Measurements from ENCODE around the gene BRI3BP.
"Not testable (repeated sequence)": the region's sequence is repeated elsewhere in the genome, so short reads cannot be mapped to it uniquely, and the experiment has no call there.

The BRI3BP gene

DNA sequence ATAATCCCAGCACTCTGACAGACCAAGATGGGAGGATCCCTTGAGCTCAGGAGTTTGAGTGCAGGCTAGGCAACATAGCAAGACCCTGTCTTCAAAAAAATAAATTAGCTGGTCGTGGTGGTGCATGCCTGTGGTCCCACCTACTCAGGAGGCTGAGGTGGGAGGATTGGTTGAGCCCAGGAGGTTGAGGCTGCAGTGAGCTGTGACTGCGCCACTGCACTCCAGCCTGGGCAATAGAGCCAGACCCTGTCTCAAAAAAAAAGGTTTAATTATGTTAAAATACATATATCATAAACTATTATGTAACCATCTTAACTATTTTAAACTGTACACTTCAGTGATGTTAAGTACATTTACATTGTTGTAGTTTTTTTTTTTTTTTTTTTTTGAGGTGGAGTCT lies 80.8 kb downstream of the BRI3BP start:
- not testable (repeated sequence) for DNase-seq; H3K27me3 Mint-ChIP-seq; H3K4me1 Mint-ChIP-seq; H3K4me3 Mint-ChIP-seq; H3K9me3 Mint-ChIP-seq; ATAC-seq (replicated peaks); H3K27ac Mint-ChIP-seq
- peaks cover 29 to 31% of the 10 kb centered on the region in 2 donors for H3K36me3 Mint-ChIP-seq

DNA sequence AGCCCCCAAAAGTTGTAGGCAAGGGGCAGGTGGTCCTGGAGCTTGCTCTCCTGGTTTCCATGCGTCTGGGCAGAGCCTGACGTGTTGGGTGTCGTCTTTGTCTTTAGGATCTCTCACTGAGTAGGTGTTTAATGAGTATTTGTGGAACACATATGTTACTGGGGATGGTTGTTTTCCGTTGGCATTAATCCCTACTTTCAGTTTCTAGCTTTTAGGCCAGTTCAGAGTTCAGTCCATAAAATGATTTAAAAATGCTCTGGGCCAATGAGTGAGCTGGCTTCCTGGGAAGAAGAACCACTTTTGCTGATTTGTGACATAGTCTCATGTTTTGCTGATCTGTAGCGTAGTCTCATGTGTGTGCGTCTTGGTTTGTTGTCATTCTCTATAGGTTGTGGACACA lies 82.7 kb downstream of the BRI3BP start:
- Mint-ChIP-seq H3K27me3 (no peaks in the 10 kb centered on the region), H3K36me3 (peaks cover 33 to 41% of the 10 kb centered on the region in 2 donors), H3K4me1 (peaks cover 0 to 3% of the 10 kb centered on the region in 2 donors), H3K9me3 (no peaks in the 10 kb centered on the region), H3K27ac (no peak overlapping the region), H3K4me3 (no peak overlapping the region)
- ATAC-seq (replicated peaks) (no peak), DNase-seq (no peak)

DNA sequence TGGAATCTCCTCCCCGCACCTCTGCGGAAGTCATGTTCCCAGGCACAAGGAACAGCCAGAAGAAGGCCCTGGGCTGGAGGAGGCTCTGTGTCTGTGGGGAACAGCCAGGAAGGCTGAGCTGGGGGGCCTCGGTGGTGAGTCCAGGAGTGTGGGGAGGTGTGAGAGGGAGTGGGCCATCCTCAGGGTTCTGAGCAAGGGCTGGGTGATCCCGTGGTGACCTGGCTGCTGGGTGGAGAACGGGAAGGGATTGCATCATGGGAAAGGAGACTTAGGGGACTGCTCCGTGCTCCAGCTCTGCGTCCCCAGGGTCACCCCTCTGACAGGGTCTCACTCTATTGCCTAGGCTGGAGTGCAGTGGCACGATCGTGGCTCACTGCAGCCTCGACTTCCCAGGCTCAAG lies 85.6 kb downstream of the BRI3BP start:
- DNase-seq (no peak), ATAC-seq (replicated peaks) (no peak)
- no peaks in the 10 kb centered on the region for H3K9me3 Mint-ChIP-seq
- H3K27me3 Mint-ChIP-seq = no peaks in the 10 kb centered on the region
- H3K27ac Mint-ChIP-seq = peak overlapping the region; percentile 37
- peaks cover 40 to 42% of the 10 kb centered on the region in 2 donors for H3K36me3 Mint-ChIP-seq
- no peaks in the 10 kb centered on the region for H3K4me1 Mint-ChIP-seq
- H3K4me3 Mint-ChIP-seq = no peak overlapping the region

DNA sequence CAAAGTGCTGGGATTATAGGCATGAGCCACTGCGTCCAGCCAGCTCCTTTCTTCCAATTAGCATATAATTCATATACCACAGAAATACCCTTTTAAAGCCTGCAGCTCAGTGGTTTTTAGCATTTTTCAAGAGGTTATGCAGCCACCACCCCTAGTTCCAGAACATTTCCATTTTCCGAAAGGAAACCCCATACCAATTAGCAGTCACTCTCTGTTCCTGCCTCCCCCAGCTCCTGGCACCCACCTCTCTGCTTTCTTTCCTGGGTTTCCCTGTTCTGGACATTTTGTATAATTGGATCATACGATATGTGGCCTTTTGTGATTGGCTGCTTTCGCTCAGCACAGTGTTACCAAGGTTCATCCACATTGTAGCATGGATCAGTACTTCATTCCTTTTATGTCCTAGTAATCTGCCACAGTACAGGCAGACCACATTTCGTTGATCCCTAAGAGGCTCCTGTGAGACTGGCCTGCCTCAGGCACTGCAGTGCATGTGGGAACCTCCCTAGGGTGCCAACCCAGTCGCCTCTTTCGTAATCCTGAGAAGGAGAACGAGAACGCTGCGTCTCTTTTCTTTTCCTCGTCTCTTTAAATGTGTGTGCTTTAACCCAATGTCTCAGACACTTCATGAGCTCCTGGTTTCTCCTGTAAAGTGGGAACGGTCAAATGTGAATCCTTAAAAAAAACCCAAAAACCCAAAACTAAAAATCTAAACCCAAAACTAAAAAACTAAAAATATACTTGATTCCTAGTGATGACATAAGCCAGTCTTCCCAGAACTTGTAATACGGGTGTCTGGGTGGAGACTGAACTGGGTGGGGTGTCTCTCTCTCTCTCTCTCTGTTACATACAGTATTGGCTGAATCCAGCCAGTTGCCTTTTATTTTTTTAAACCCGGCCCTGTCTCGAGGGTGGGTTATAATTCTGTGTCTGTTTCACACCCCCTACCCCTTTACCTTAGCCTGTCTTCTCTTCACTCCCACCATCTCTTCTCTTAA lies 86.5 kb downstream of the BRI3BP start:
- H3K4me1 Mint-ChIP-seq = no peaks in the 10 kb centered on the region
- no peaks in the 10 kb centered on the region for H3K9me3 Mint-ChIP-seq
- ATAC-seq (replicated peaks) (no peak), DNase-seq (no peak)
- H3K36me3 Mint-ChIP-seq = peaks cover 43 to 50% of the 10 kb centered on the region in 2 donors
- no peak overlapping the region for H3K4me3 Mint-ChIP-seq
- no peak overlapping the region for H3K27ac Mint-ChIP-seq
- H3K27me3 Mint-ChIP-seq = no peaks in the 10 kb centered on the region

All from stimulated activated naive B cell treated with anti-CD40 and anti-IgM and Interleukin-4, amounts not matched to agents 10 μg/mL and 1 μg/mL and 100 μg/mL, for 72 hours (primary cell).